Thyroid gland (tissue), 4 donors: ENCODE results near the gene KIF1C. TPM values are rescaled to one million over a fixed set of nuclear protein-coding genes. Genes with fewer than 3 reads are reported as not detected.

Experiments
- DNase-seq, 2 donors: peaks; one replicate each; pipeline ENCODE4 v3.0.0-alpha.2; 2019
- H3K27ac ChIP-seq, 3 donors: fragments of 200-600 bp; sonication (generic); 1 replicate in 2 of 3; 2 replicates in 1 of 3; pipeline ENCODE4 v1.5.1; 2016 to 2019; ENCODE audit warnings: mild to moderate bottlenecking in 1 of 3, moderate library complexity in 1 of 3
- H3K27me3 ChIP-seq: fragments of 200-600 bp; sonication (generic); one replicate; pipeline ENCODE4 v1.5.1; 2019
- H3K36me3 ChIP-seq, 2 donors: fragments of 200-600 bp; sonication (generic); one replicate each; pipeline ENCODE4 v1.5.1; 2016 to 2019
- H3K4me1 ChIP-seq, 2 donors: fragments of 200-600 bp; sonication (generic); one replicate each; pipeline ENCODE4 v1.5.1; 2017 to 2019
- H3K4me3 ChIP-seq, 3 donors: fragments of 200-600 bp; sonication (generic); replicated peaks in 1 of 3; 1 replicate in 2 of 3; 2 replicates in 1 of 3; pipeline ENCODE4 v1.5.1; 2016; ENCODE audit warnings: mild to moderate bottlenecking in 1 of 3
- H3K9me3 ChIP-seq: fragments of 200-600 bp; sonication (generic); one replicate; pipeline ENCODE4 v1.5.1; 2017
- CTCF ChIP-seq, 6 experiments: fragments of 200-600 bp in 3 of 6; fragments of 450-650 bp in 3 of 6; sonication (generic) in 3 of 6; IDR thresholded peaks; one replicate each; pipeline ENCODE4 v1.5.1; 2016 to 2019; ENCODE audit warnings: antibody characterized with exemption in 6 of 6, mild to moderate bottlenecking in 2 of 6, inconsistent platforms in 1 of 6, moderate library complexity in 1 of 6
- POLR2A ChIP-seq, 2 donors: fragments of 450-650 bp; IDR thresholded peaks; one replicate each; pipeline ENCODE4 v1.6.1; 2017; ENCODE audit warnings: antibody characterized with exemption in 2 of 2, mild to moderate bottlenecking in 2 of 2, moderate library complexity in 1 of 2
- WGBS, 2 donors: methylation state at CpG; one replicate each; pipeline ENCODE4 v1.1.5; 2017; 5-methylcytosine and 5-hydroxymethylcytosine counted together
- intact Hi-C: fragments of 100-400 bp; cut with DNase I; formaldehyde crosslinking; loops from one replicate; pipeline ENCODE4 v1.15.1; 2023
- total RNA-seq, 4 donors: library from RNA; depleted of rRNA; stranded (reverse); fragments of >200 nt; gene quantifications; one replicate each; pipeline ENCODE4 v1.2.3, GENCODE V29; 2016

Gene KIF1C
- total RNA-seq, 4 donors from 2014 or later, result 67.3 to 134 (median 86.9) TPM

GRCh38 chr17:4956493-4957061, 41.2 kb upstream of the KIF1C start:
- peak in 1 of 6 experiments; percentile 11 for TF ChIP-seq CTCF (IDR thresholded peaks at IDR 0.05)
- TF ChIP-seq POLR2A (IDR thresholded peaks at IDR 0.05), result no peak
- intact Hi-C loops, result no loop called here
- Histone ChIP-seq H3K9me3 (no peaks in the 10 kb centered on the region), H3K27ac (no peak overlapping the region), H3K27me3 (no peaks in the 10 kb centered on the region), H3K36me3 (peaks cover 8 to 9% of the 10 kb centered on the region in 2 donors), H3K4me3 (no peak overlapping the region), H3K4me1 (peaks cover 15 to 45% of the 10 kb centered on the region in 2 donors)
- DNase-seq, result peak in 1 of 2 donors; percentile 14
- WGBS, 2 donors, result 80 to 86% methylated on average over 8 to 10 of the region's 10 CpGs

- Histone ChIP-seq H3K36me3 (peaks cover 8 to 9% of the 10 kb centered on the region in 2 donors), H3K27me3 (no peaks in the 10 kb centered on the region), H3K4me3 (no peak overlapping the region), H3K27ac (no peak overlapping the region), H3K9me3 (no peaks in the 10 kb centered on the region), H3K4me1 (peaks cover 11 to 30% of the 10 kb centered on the region in 2 donors)
- no peak for TF ChIP-seq CTCF (IDR thresholded peaks at IDR 0.05)
- TF ChIP-seq POLR2A (IDR thresholded peaks at IDR 0.05), result no peak
- DNase-seq, result peak; percentile 72 to 82
- intact Hi-C loops, result no loop called here
- whole genome bisulfite sequencing, 2 donors, result 21 to 29% methylated on average over 3 of the region's 3 CpGs
Measured at GRCh38 chr17:4958102-4958501, 39.6 kb upstream of the KIF1C start.

GRCh38 chr17:4959261-4959965, 38.3 kb upstream of the KIF1C start:
- Histone ChIP-seq H3K36me3 (peaks cover 8 to 9% of the 10 kb centered on the region in 2 donors), H3K9me3 (no peaks in the 10 kb centered on the region), H3K4me3 (no peak overlapping the region), H3K4me1 (peaks cover 7 to 21% of the 10 kb centered on the region in 2 donors), H3K27ac (no peak overlapping the region), H3K27me3 (no peaks in the 10 kb centered on the region)
- TF ChIP-seq POLR2A (IDR thresholded peaks at IDR 0.05) (no peak), CTCF (IDR thresholded peaks at IDR 0.05) (no peak)
- intact Hi-C loops, result no loop called here
- DNase-seq, result no peak
- WGBS, 2 donors, result 92 to 94% methylated on average over 17 to 18 of the region's 18 CpGs

- no peak for DNase-seq
- 83 to 90% methylated on average over 9 of the region's 9 CpGs for WGBS, 2 donors
- Histone ChIP-seq H3K4me3 (no peak overlapping the region), H3K27me3 (no peaks in the 10 kb centered on the region), H3K4me1 (peaks cover 7 to 24% of the 10 kb centered on the region in 2 donors), H3K27ac (no peak overlapping the region), H3K36me3 (peaks cover 8 to 9% of the 10 kb centered on the region in 2 donors), H3K9me3 (no peaks in the 10 kb centered on the region)
- intact Hi-C loops, result no loop called here
- TF ChIP-seq CTCF (IDR thresholded peaks at IDR 0.05) (no peak), POLR2A (IDR thresholded peaks at IDR 0.05) (no peak)
Measured at GRCh38 chr17:4960279-4960922, 37.3 kb upstream of the KIF1C start.
